Stomach (tissue), 4 donors: ENCODE measurements around the gene OBSCN.

ENCODE experiments used
- POLR2A ChIP-seq, 4 donors: fragments of 450-650 bp; IDR thresholded peaks; one replicate each; pipeline ENCODE4 v1.6.1; 2016; ENCODE audit warnings: antibody characterized with exemption in 4 of 4, control low read depth in 2 of 4, mild to moderate bottlenecking in 1 of 4, moderate library complexity in 1 of 4
- TF ChIP-seq, protein P1 (sequence below), 7 experiments: fragments of 450-650 bp in 4 of 7; fragments of 200-600 bp in 3 of 7; sonication (generic) in 3 of 7; IDR thresholded peaks; one replicate each; pipeline ENCODE4 v1.5.1; 2016 to 2019; ENCODE audit warnings: antibody characterized with exemption in 7 of 7, control low read depth in 2 of 7, mild to moderate bottlenecking in 1 of 7

DNA sequence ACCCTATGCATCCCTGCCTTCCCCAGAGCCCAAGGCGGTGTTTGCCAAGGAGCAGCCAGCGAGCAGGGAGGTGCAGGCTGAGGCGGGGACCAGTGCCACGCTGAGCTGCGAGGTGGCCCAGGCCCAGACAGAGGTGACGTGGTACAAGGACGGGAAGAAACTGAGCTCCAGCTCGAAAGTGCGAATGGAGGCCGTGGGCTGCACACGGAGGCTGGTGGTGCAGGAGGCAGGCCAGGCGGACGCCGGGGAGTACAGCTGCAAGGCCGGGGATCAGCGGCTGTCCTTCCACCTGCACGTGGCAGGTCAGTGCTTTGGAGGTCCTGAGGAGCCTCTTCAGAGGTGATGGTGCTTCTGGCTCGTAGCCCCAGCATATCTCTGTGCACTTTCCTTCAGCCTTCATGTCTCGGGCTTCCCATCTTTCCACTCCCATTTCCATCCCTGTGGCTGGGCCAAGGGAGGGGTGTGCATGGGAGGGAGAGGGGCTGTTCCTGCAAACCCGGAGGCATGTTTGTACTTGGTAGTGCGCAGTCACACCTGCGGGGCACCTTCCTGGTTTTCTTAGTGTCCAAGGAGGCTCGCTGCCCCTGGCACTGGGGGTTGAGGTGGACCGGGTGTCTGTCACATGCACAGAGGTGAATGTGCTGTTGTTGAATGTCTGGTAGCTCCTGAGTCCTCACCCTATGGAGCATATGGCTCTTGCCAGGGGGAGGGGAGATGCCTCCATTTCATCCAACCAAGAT is 56.4 kb downstream of the OBSCN start:
- TF ChIP-seq, protein P1, sequence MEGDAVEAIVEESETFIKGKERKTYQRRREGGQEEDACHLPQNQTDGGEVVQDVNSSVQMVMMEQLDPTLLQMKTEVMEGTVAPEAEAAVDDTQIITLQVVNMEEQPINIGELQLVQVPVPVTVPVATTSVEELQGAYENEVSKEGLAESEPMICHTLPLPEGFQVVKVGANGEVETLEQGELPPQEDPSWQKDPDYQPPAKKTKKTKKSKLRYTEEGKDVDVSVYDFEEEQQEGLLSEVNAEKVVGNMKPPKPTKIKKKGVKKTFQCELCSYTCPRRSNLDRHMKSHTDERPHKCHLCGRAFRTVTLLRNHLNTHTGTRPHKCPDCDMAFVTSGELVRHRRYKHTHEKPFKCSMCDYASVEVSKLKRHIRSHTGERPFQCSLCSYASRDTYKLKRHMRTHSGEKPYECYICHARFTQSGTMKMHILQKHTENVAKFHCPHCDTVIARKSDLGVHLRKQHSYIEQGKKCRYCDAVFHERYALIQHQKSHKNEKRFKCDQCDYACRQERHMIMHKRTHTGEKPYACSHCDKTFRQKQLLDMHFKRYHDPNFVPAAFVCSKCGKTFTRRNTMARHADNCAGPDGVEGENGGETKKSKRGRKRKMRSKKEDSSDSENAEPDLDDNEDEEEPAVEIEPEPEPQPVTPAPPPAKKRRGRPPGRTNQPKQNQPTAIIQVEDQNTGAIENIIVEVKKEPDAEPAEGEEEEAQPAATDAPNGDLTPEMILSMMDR (IDR thresholded peaks at IDR 0.05), result no peak
- TF ChIP-seq POLR2A (IDR thresholded peaks at IDR 0.05), result no peak
